ENCODE results near the gene MEI1.

The MEI1 gene

DNA sequence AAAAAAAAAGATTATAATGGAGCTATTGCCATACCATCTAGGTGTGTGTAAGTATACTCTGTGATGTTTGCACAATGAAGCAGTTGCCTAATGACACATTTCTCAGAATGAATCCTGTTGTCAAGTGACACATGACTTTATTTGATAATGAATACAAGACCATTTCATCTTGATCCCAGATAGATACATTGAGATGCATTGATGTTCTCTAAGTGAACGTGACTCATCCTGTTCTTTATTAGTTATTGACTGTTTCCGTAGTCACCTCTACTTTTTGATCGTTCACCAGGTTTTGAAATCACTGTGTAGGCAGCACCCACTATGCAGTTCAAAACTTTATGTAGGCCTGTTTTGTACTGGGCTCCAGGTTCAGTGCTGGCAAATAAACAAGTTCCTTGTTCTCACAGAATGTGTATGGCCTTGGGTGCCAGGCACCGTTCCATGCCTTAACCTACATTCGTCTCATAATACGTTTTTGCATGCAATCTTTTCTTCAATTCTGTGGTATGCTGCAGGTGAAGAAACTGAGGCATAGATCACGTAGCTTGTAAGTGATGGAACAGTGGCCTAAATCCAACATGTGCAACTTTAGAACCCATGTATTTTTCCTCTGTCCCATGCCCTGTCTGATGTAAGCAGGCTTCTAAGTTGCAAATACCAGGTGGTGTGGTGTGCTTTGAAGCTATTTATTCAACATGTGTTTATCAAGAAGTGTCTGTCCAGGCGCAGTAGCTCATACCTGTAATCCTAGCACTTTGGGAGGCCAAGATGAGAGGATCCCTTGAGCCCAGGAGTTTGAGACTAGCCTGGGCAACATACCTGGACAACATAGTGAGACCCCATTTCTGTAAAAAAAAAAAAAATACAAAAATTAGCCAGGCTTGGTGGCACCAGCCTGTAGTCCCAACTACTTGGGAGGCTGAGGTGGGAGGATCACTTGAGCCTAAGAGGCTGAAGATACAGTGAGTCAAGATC is 144.0 kb downstream of the MEI1 start:
- DNase-seq = no peak

DNA sequence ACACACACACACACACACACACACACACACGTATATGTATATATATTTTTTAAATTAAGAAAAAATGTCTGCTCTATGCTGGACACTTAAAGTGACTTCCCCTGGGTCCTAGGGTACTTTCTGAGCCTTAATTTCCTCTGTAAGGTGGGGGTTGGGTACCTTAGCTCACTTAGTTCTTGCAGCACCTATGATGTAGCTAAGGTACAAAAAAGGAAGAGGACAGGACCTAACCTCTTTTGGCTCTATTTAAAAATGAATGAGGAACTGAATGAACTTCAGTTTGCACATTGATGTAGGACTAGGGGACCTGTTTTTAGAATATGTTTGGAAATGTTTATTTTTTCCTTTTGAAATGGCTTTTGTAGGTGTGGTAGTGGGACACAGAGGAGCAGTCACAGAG is 144.7 kb downstream of the MEI1 start:
- DNase-seq = no peak

DNA sequence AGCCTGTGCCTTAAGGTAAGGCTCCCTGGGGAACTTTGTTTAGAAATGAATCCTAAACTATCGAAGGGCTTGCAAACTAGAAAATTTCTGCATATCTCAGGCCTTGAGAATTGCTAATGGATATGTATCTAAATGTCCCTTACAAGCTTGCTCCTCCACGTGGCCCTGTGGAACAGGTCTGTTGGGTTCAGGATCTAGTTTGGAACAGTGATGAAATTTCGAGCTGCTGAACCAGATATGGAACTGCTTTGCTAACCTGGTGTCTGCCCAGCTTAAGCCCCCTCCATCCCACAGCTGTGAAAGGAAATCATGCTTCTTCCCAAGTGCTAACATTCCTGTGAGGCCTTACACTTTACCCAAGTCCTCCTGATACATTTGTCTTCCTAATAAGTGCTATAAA is 145.2 kb downstream of the MEI1 start:
- DNase-seq = no peak

DNA sequence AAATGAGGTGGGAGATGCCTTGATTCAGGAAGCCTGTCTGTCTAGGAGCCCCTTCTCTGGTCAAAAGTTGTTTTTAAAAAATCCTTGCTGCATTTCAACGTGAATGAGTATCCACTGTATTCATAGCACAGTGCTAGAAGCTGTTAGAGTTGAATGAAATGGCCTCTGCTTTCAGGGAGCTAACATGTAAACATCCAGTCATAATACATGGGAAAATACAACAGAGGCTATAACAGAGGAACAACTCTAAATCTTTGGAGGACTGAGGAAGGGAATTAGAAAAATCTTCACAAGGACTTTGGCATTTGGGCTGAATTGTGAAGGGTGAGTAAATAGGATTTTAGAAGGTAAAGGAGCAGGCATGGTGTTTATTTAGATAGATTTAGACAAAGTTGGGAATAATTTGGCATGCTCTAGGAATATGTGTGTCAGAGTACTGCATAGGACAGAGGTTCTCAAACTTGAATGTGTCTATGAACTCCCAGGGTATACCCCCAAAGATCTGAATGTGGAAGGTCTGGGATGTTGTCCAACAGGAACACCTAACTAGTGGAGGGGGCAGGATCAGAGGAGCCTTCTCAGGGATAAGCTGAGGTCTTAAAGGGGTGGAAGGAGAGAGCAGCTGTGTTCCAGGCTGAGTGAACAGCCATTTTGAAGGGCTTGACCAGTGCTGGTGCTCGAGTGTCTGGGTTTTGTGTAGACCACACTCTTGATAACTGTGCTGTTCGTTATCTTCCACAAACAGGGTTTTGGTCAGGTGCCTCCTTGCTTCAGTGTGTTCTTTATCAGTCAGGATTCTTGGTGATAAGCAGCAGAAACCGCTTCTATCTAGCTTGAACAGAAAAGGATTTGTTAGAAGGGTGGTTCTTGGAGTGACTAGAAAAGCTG is 146.3 kb downstream of the MEI1 start:
- no peak for DNase-seq

- DNase-seq = no peak
Measured at GRCh38 chr22:41846268-41846987, 147.1 kb downstream of the MEI1 start.

DNA sequence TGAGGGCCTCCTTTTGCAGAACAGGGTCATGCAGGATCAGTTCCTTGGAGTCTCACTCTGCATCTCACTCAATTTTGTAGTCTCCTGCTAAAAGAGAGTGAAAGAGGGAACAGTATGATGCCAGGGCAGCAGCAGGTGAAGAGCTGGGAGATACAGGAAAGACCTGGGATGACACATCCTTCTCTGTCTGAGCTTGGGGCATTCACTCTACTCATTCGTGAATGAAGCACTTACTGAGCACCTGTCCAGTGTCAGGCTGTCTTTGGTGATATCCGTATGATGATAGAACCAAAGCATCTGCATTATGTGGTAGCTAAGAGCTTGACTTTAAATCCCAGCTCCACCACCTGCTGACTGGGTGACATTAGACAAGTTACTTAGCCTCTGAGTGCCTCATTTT is 148.0 kb downstream of the MEI1 start:
- DNase-seq = no peak

GRCh38 chr22:41848468-41848867 is 149.2 kb downstream of the MEI1 start:
- no peak for DNase-seq

Data from CD4-positive, alpha-beta T cell treated with Interleukin-6 for 4 hours (primary cell).